Activated CD8-positive, alpha-beta T cell treated with anti-CD3 and anti-CD28 coated beads for 36 hours (primary cell): ENCODE results near the gene SLC30A7. TPM values are rescaled to one million over a fixed set of nuclear protein-coding genes. Genes with fewer than 3 reads are reported as not detected.
"Not testable (repeated sequence)": the region's sequence is repeated elsewhere in the genome, so short reads cannot be mapped to it uniquely, and the experiment has no call there.

Experiments used
- ATAC-seq: fragments of 200-7000 bp; cut with Tn5 transposase; one replicate; pipeline ENCODE4 v1.10.0; 2021; ENCODE audit warnings: mild to moderate bottlenecking, moderate library complexity
- CTCF ChIA-PET: fragments of 350-600 bp; sonication (Branson Sonifier 250); formaldehyde crosslinking; loops from one replicate; lab custom pipeline; 2021; ENCODE audit warnings: antibody characterized with exemption; lab: Charles Lee
- POLR2A ChIA-PET: fragments of 350-600 bp; sonication (Branson Sonifier 250); formaldehyde crosslinking; loops from one replicate; lab custom pipeline; 2021; ENCODE audit warnings: antibody characterized with exemption; lab: Charles Lee
- DNase-seq: peaks from one replicate; pipeline ENCODE4 v3.0.0-alpha.2; 2020
- H3K27ac Mint-ChIP-seq: one replicate; pipeline ENCODE4 v1.8.0; 2021; ENCODE audit warnings: mild to moderate bottlenecking, mixed read lengths
- H3K27me3 Mint-ChIP-seq: one replicate; pipeline ENCODE4 v1.8.0; 2021; ENCODE audit warnings: mixed read lengths
- H3K36me3 Mint-ChIP-seq: one replicate; pipeline ENCODE4 v1.8.0; 2021; ENCODE audit warnings: low read depth, mixed read lengths
- H3K4me1 Mint-ChIP-seq: one replicate; pipeline ENCODE4 v1.8.0; 2021; ENCODE audit warnings: low read depth, mixed read lengths
- H3K4me3 Mint-ChIP-seq: one replicate; pipeline ENCODE4 v1.8.0; 2021; ENCODE audit warnings: mild to moderate bottlenecking, moderate library complexity, mixed read lengths
- H3K9me3 Mint-ChIP-seq: one replicate; pipeline ENCODE4 v1.8.0; 2021; ENCODE audit warnings: mixed read lengths
- CTCF ChIP-seq: fragments of 200-600 bp; IDR thresholded peaks from one replicate; pipeline ENCODE4 v1.8.0; 2022; ENCODE audit warnings: antibody characterized with exemption, mild to moderate bottlenecking
- intact Hi-C: fragments of 100-400 bp; cut with micrococcal nuclease; formaldehyde crosslinking; loops from one replicate; pipeline ENCODE4 v1.10.0; 2022
- total RNA-seq, 2 experiments: library from RNA; stranded (reverse); gene quantifications; one replicate each; pipeline ENCODE4 v1.2.3, GENCODE V29; 2021

Gene SLC30A7, protein sequence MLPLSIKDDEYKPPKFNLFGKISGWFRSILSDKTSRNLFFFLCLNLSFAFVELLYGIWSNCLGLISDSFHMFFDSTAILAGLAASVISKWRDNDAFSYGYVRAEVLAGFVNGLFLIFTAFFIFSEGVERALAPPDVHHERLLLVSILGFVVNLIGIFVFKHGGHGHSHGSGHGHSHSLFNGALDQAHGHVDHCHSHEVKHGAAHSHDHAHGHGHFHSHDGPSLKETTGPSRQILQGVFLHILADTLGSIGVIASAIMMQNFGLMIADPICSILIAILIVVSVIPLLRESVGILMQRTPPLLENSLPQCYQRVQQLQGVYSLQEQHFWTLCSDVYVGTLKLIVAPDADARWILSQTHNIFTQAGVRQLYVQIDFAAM
- total RNA-seq: 10 to 100 TPM; 32.0 to 36.1 TPM

DNA sequence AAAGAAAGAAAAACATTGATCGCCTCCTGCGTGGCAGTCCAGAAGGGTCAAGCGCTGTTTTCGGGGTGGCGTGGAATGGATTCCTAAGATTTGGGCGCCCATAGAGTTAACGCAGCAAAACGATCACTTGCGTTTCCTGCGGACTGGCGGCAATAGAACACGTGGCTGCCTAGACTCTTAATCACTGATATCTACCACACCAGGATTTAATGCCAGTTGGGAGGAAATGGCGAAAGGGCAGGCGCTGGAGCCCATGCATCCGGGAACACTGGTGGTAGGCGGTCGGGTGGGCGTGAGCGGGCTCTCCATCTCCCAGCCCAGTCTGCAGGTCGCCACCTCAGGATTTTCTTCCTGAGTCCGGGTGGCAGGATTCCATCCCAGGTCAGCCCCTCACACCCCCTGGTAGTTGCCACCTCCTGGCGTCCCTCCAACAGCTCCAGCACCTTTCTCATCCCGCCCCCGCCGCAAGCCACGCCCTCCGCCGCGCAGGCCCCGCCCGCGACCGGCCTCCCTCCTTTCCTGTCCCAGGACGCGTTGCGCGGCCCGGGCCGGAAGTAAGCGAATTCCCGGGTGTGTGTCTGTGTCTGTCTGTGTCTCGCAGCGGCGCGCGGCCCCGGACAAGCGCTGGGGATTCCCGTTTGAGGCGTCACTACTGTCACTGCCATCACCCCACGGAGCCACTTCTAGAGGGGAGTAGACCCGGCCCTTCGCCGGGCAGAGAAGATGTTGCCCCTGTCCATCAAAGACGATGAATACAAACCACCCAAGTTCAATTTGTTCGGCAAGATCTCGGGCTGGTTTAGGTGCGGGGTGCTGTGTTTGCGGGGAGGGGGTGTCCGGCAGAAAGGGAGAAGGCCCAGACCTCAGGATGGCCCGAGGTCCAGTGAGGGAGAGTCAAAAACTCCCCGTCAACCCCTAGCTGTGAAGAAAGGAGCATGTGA, at the start of gene SLC30A7:
SLC30A7 (plus strand) TSS at position 551 of the 941 bp plus-strand sequence; CDS start at position 724, 173 bp downstream.
- Mint-ChIP-seq H3K4me1 (peaks cover 48% of the 10 kb centered on the region), H3K9me3 (peaks cover under 1% of the 10 kb centered on the region), H3K36me3 (peaks cover 49% of the 10 kb centered on the region), H3K27me3 (no peaks in the 10 kb centered on the region), H3K27ac (peak within 1 kb of the TSS; percentile 99), H3K4me3 (peak within 1 kb of the TSS; percentile 98)
- DNase-seq (peak; percentile 97), ATAC-seq (peak; percentile 77)
- ChIA-PET CTCF (interaction anchor here (0.8 to 2.1 kb wide), 7 partner anchors 10 to 395 kb away, joined by 3 to 12 read pairs (median 5); no protein-coding TSS in a partner anchor), POLR2A (interaction anchor here (0.8 to 2.1 kb wide), 18 partner anchors 9 to 858 kb away, joined by 3 to 9 read pairs (median 4); a partner anchor contains a TSS)
- intact Hi-C loops: no loop called here
- TF ChIP-seq CTCF: no peak

- Mint-ChIP-seq H3K4me1 (peaks cover 2% of the 10 kb centered on the region), H3K36me3 (no peaks in the 10 kb centered on the region), H3K27ac (no peak overlapping the region), H3K4me3 (no peak overlapping the region), H3K27me3 (peaks cover 14% of the 10 kb centered on the region), H3K9me3 (no peaks in the 10 kb centered on the region)
- ATAC-seq (no peak), DNase-seq (no peak)
- CTCF ChIA-PET: no interaction called here
- POLR2A ChIA-PET: no interaction called here
- intact Hi-C loops: no loop called here
- no peak for TF ChIP-seq CTCF
Measured at GRCh38 chr1:100847361-100848082, 48.4 kb upstream of the SLC30A7 start.

GRCh38 chr1:100851726-100852125, 44.2 kb upstream of the SLC30A7 start:
- Mint-ChIP-seq H3K36me3 (no peaks in the 10 kb centered on the region), H3K27me3 (peaks cover 14% of the 10 kb centered on the region), H3K4me3 (no peak overlapping the region), H3K27ac (no peak overlapping the region), H3K9me3 (peaks cover 1% of the 10 kb centered on the region), H3K4me1 (peaks cover 2% of the 10 kb centered on the region)
- ATAC-seq (no peak), DNase-seq (no peak)
- TF ChIP-seq CTCF: no peak
- CTCF ChIA-PET: no interaction called here
- intact Hi-C loops: no loop called here
- POLR2A ChIA-PET: no interaction called here

DNA sequence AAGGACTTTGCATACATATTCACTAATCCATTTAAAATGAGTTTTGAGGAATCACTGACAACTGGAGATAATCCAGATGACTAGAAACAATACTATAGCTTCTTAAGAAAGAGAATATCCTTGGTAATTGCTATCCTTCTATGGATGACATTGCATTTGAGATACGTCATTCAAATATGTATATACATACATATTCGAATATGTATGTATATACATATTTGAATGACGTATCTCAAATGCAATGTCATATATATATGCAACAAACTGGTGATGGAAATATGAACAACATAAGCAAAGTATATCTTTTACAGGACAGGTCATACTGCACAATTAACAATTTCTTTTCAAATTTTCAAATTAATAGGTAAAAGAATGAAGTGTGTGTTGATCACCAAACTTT, 42.9 kb upstream of the SLC30A7 start:
- intact Hi-C loops: no loop called here

DNA sequence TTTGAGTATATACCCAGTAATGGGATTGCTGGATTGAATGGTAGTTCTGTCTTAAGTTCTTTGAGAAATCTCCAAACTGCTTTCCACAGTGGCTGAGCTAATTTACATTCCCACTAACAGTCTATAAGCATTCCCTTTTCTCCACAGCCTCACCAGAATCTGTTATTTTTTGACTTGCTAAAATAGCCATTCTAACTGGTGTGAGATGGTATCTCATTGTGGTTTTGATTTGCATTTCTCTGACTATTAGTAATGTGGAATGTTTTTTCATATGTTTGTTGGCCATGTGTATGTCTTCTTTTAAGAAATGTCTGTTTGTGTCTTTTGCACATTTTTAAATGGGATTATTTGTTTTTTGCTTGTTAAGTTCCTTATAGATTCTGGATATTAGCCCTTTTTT, 40.8 kb upstream of the SLC30A7 start:
- POLR2A ChIA-PET, H3K4me1 Mint-ChIP-seq, H3K27ac Mint-ChIP-seq, DNase-seq, H3K9me3 Mint-ChIP-seq, H3K36me3 Mint-ChIP-seq, ATAC-seq, H3K27me3 Mint-ChIP-seq, intact Hi-C loops, H3K4me3 Mint-ChIP-seq: not testable (repeated sequence)
- CTCF ChIA-PET: interaction anchor here (1.0 to 1.2 kb wide), 3 partner anchors 9 to 392 kb away, joined by 3 read pairs; no protein-coding TSS in a partner anchor

More for the DNA sequence above, 42.9 kb upstream of the SLC30A7 start:
- Mint-ChIP-seq H3K4me3 (no peak overlapping the region), H3K9me3 (peaks cover 1% of the 10 kb centered on the region), H3K27ac (no peak overlapping the region), H3K27me3 (peaks cover 13% of the 10 kb centered on the region), H3K36me3 (no peaks in the 10 kb centered on the region), H3K4me1 (no peaks in the 10 kb centered on the region)
- no peak for TF ChIP-seq CTCF
- CTCF ChIA-PET: interaction anchor here (1.1 kb wide), 1 partner anchor 16 kb away, joined by 3 read pairs; no protein-coding TSS in a partner anchor
- POLR2A ChIA-PET: no interaction called here
- no peak for ATAC-seq
- DNase-seq: no peak
